ENCODE data around the gene ORAI3.
A peak's percentile ranks its signal among the peaks of the same experiment; 100 is the strongest.

The ORAI3 gene

GRCh38 chr16:30992276-30992780 lies 43.5 kb downstream of the ORAI3 start:
- no peak for DNase-seq (ENCODE audit: low read depth, low spot score)

GRCh38 chr16:30992931-30993816 lies 44.3 kb downstream of the ORAI3 start:
- no peak for DNase-seq (ENCODE audit: low read depth, low spot score)

- no peak for DNase-seq (ENCODE audit: low read depth, low spot score)
These were observed 47.1 kb downstream of the ORAI3 start for GRCh38 chr16:30995927-30996323.

- DNase-seq (ENCODE audit: low read depth, low spot score): no peak
These were observed 47.6 kb downstream of the ORAI3 start for GRCh38 chr16:30996324-30996984.

- peak; percentile 68 for DNase-seq (ENCODE audit: low read depth, low spot score)
These were observed 48.3 kb downstream of the ORAI3 start for GRCh38 chr16:30996985-30997724.

- DNase-seq (ENCODE audit: low read depth, low spot score): no peak
These were observed 49.1 kb downstream of the ORAI3 start for GRCh38 chr16:30997725-30998711.

- no peak for DNase-seq (ENCODE audit: low read depth, low spot score)
These were observed 50.2 kb downstream of the ORAI3 start for GRCh38 chr16:30998852-30999761.

GRCh38 chr16:31000671-31001382 lies 52.0 kb downstream of the ORAI3 start:
- DNase-seq (ENCODE audit: low read depth, low spot score): no peak

- no peak for DNase-seq (ENCODE audit: low read depth, low spot score)
These were observed 52.8 kb downstream of the ORAI3 start for GRCh38 chr16:31001507-31002249.

GRCh38 chr16:31002250-31002700 lies 53.4 kb downstream of the ORAI3 start:
- DNase-seq (ENCODE audit: low read depth, low spot score): no peak

GRCh38 chr16:31002862-31003341 lies 54.0 kb downstream of the ORAI3 start:
- no peak for DNase-seq (ENCODE audit: low read depth, low spot score)

- DNase-seq (ENCODE audit: low read depth, low spot score): no peak
These were observed 54.9 kb downstream of the ORAI3 start for GRCh38 chr16:31003744-31004143.

All from activated naive CD8-positive, alpha-beta T cell treated with anti-CD3 and anti-CD28 coated beads, Interleukin-2, amount 50 U/mL, for 16 hours (primary cell).